ENCODE results near the gene EIF4G1. TPM values are rescaled to one million over a fixed set of nuclear protein-coding genes. Genes with fewer than 3 reads are reported as not detected.
"Not testable (repeated sequence)": the region's sequence is repeated elsewhere in the genome, so short reads cannot be mapped to it uniquely, and the experiment has no call there.

The EIF4G1 gene
- total and polyA plus RNA-seq, 5 donors from 2014 or later = 13.7 to 182 (median 17.3) TPM

GRCh38 chr3:184335661-184336546 lies 21.5 kb downstream of the EIF4G1 start:
- Histone ChIP-seq H3K9me3 (ENCODE audit: control insufficient read depth in 2 of 2, low read length in 2 of 2) (no peaks in the 10 kb centered on the region), H3K36me3 (ENCODE audit: control insufficient read depth, insufficient read depth, low read length) (peaks cover 34% of the 10 kb centered on the region), H3K4me1 (ENCODE audit: control insufficient read depth, insufficient read depth, low read length, poor library complexity, severe bottlenecking) (peaks cover 29% of the 10 kb centered on the region), H3K27me3 (ENCODE audit: control insufficient read depth, insufficient read depth, low read length) (no peaks in the 10 kb centered on the region), H3K27ac (ENCODE audit: insufficient read depth, low read length, poor library complexity, severe bottlenecking) (peak overlapping the region; percentile 94), H3K4me3 (ENCODE audit: low read depth, low read length) (peak overlapping the region; percentile 70)
- peak; percentile 81 to 88 (median 83) for DNase-seq
- peaks cover 0 to 48% (median 38%) of the 10 kb centered on the region in 4 donors for H3K4me1 Mint-ChIP-seq
- peak; percentile 67 to 70 for ATAC-seq (ENCODE audit: low read depth in 2 of 2)
- H3K27ac Mint-ChIP-seq = peak overlapping the region; percentile 93 to 97 (median 97)
- no peaks in the 10 kb centered on the region for H3K9me3 Mint-ChIP-seq
- peak overlapping the region; percentile 91 to 97 (median 93) for H3K4me3 Mint-ChIP-seq
- H3K27me3 Mint-ChIP-seq = no peaks in the 10 kb centered on the region
- peaks cover 34% of the 10 kb centered on the region for H3K36me3 Mint-ChIP-seq

DNA sequence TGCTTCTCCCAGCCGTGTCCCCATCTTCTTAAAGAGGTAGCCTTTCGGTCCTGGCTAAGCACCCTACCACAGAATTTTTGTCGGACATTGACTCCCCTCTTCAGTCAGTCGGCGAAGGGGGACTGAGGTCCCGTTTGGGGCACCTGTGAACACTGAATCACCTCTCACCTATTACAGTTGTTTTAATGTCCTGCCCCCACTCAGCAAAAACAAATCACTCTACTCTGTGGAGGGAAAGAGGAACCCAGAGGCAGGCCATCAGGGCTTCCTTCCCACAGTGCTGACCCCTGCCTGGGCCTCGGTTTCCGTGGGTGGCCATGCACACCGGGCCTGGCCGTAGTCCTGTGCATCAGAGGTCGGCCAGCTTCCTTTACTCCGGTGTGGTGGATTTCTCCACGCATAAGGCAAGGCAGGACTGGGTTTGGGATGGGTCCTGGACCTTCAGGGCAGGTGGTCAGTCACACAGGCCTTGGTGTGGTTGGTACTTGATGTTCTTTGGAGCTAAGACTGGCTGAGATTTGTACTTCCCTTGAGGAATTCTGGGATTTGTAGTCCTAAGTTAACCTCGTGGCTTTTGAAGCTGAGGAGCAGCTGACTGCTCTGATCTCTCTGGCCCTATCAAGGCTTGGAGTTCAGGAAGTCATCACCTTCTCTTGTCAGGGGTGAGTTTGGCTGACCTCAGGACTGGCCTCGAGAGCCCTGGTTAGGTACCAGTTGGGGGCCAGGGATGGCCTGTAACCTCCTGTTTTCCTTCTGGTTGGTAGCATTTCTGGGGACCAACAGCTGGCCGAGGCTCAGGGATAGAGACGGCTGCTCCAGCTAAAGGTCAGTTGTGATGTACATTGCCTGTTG lies 22.4 kb downstream of the EIF4G1 start:
- Mint-ChIP-seq H3K4me3 (peak overlapping the region; percentile 91 to 97 (median 93)), H3K27me3 (no peaks in the 10 kb centered on the region), H3K9me3 (no peaks in the 10 kb centered on the region), H3K27ac (peak overlapping the region; percentile 93 to 97 (median 94)), H3K36me3 (peaks cover 33% of the 10 kb centered on the region), H3K4me1 (peaks cover 0 to 52% (median 38%) of the 10 kb centered on the region in 4 donors)
- Histone ChIP-seq H3K36me3 (ENCODE audit: control insufficient read depth, insufficient read depth, low read length) (peaks cover 26% of the 10 kb centered on the region), H3K4me1 (ENCODE audit: control insufficient read depth, insufficient read depth, low read length, poor library complexity, severe bottlenecking) (peaks cover 29% of the 10 kb centered on the region), H3K27ac (ENCODE audit: insufficient read depth, low read length, poor library complexity, severe bottlenecking) (peak overlapping the region; percentile 94), H3K4me3 (ENCODE audit: low read depth, low read length) (peak overlapping the region; percentile 70), H3K27me3 (ENCODE audit: control insufficient read depth, insufficient read depth, low read length) (no peaks in the 10 kb centered on the region), H3K9me3 (ENCODE audit: control insufficient read depth in 2 of 2, low read length in 2 of 2) (no peaks in the 10 kb centered on the region)
- DNase-seq = peak in 1 of 3 donors; percentile 25
- no peak for ATAC-seq (ENCODE audit: low read depth in 2 of 2)

DNA sequence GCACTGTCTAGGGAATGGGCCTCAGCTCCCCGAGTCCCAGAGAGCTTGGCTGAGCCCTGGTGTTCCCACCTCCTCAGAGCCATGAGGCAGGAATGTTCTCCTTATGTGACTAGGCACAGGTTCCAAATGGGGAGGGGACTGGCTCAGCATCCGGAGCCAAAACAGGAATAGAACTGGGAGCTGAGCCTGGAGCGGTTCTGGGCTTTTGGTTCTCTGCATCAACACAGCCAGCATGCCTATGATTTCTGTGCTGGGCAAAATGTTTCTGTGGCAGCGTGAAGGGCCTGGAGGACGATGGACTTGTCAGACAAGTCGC lies 23.0 kb downstream of the EIF4G1 start, which contains the start of gene FAM131A:
Gene FAM131A (plus strand): TSS at position 202 of the 316 bp plus-strand sequence. CDS start 31 bp downstream, at position 233.
- Histone ChIP-seq H3K27ac (ENCODE audit: insufficient read depth, low read length, poor library complexity, severe bottlenecking) (peak within 1 kb of the TSS; percentile 94), H3K36me3 (ENCODE audit: control insufficient read depth, insufficient read depth, low read length) (peaks cover 20% of the 10 kb centered on the region), H3K27me3 (ENCODE audit: control insufficient read depth, insufficient read depth, low read length) (no peaks in the 10 kb centered on the region), H3K4me3 (ENCODE audit: low read depth, low read length) (peak within 1 kb of the TSS; percentile 70), H3K4me1 (ENCODE audit: control insufficient read depth, insufficient read depth, low read length, poor library complexity, severe bottlenecking) (peaks cover 29% of the 10 kb centered on the region), H3K9me3 (ENCODE audit: control insufficient read depth in 2 of 2, low read length in 2 of 2) (no peaks in the 10 kb centered on the region)
- Mint-ChIP-seq H3K4me1 (peaks cover 0 to 52% (median 38%) of the 10 kb centered on the region in 4 donors), H3K36me3 (peaks cover 30% of the 10 kb centered on the region), H3K4me3 (peak within 1 kb of the TSS; percentile 91 to 97 (median 93)), H3K27ac (peak within 1 kb of the TSS; percentile 93 to 97 (median 94)), H3K9me3 (no peaks in the 10 kb centered on the region), H3K27me3 (no peaks in the 10 kb centered on the region)
- ATAC-seq (ENCODE audit: low read depth in 2 of 2) (no peak), DNase-seq (no peak)

- Histone ChIP-seq H3K4me1 (ENCODE audit: control insufficient read depth, insufficient read depth, low read length, poor library complexity, severe bottlenecking) (peaks cover 29% of the 10 kb centered on the region), H3K4me3 (ENCODE audit: low read depth, low read length) (no peak overlapping the region), H3K27me3 (ENCODE audit: control insufficient read depth, insufficient read depth, low read length) (no peaks in the 10 kb centered on the region), H3K9me3 (ENCODE audit: control insufficient read depth in 2 of 2, low read length in 2 of 2) (no peaks in the 10 kb centered on the region), H3K36me3 (ENCODE audit: control insufficient read depth, insufficient read depth, low read length) (peaks cover 14% of the 10 kb centered on the region), H3K27ac (ENCODE audit: insufficient read depth, low read length, poor library complexity, severe bottlenecking) (no peak overlapping the region)
- peaks cover 0 to 46% (median 35%) of the 10 kb centered on the region in 4 donors for H3K4me1 Mint-ChIP-seq
- no peaks in the 10 kb centered on the region for H3K9me3 Mint-ChIP-seq
- H3K4me3 Mint-ChIP-seq = peak overlapping the region in 3 of 4 donors; percentile 6 to 93 (median 93)
- DNase-seq (no peak), ATAC-seq (ENCODE audit: low read depth in 2 of 2) (no peak)
- H3K27me3 Mint-ChIP-seq = no peaks in the 10 kb centered on the region
- peak overlapping the region in 2 of 3 donors; percentile 94 to 97 for H3K27ac Mint-ChIP-seq
- peaks cover 28% of the 10 kb centered on the region for H3K36me3 Mint-ChIP-seq
Measured at GRCh38 chr3:184337981-184338380, 23.6 kb downstream of the EIF4G1 start.

GRCh38 chr3:184338511-184338945 lies 24.1 kb downstream of the EIF4G1 start:
- Histone ChIP-seq H3K9me3 (ENCODE audit: control insufficient read depth in 2 of 2, low read length in 2 of 2) (no peaks in the 10 kb centered on the region), H3K27me3 (ENCODE audit: control insufficient read depth, insufficient read depth, low read length) (no peaks in the 10 kb centered on the region), H3K36me3 (ENCODE audit: control insufficient read depth, insufficient read depth, low read length) (peaks cover 8% of the 10 kb centered on the region), H3K27ac (ENCODE audit: insufficient read depth, low read length, poor library complexity, severe bottlenecking) (no peak overlapping the region), H3K4me1 (ENCODE audit: control insufficient read depth, insufficient read depth, low read length, poor library complexity, severe bottlenecking) (peaks cover 29% of the 10 kb centered on the region), H3K4me3 (ENCODE audit: low read depth, low read length) (no peak overlapping the region)
- Mint-ChIP-seq H3K9me3 (no peaks in the 10 kb centered on the region), H3K4me1 (peaks cover 0 to 40% (median 33%) of the 10 kb centered on the region in 4 donors), H3K4me3 (no peak overlapping the region), H3K36me3 (peaks cover 27% of the 10 kb centered on the region), H3K27me3 (no peaks in the 10 kb centered on the region), H3K27ac (peak overlapping the region in 1 of 3 donors; percentile 94)
- DNase-seq = no peak
- no peak for ATAC-seq (ENCODE audit: low read depth in 2 of 2)

GRCh38 chr3:184339001-184339400 lies 24.6 kb downstream of the EIF4G1 start:
- Mint-ChIP-seq H3K27me3 (no peaks in the 10 kb centered on the region), H3K36me3 (peaks cover 22% of the 10 kb centered on the region), H3K4me1 (peaks cover 0 to 37% (median 29%) of the 10 kb centered on the region in 4 donors), H3K9me3 (no peaks in the 10 kb centered on the region), H3K27ac (peak overlapping the region in 1 of 3 donors; percentile 34), H3K4me3 (peak overlapping the region in 2 of 4 donors; percentile 60 to 65)
- Histone ChIP-seq H3K27me3 (ENCODE audit: control insufficient read depth, insufficient read depth, low read length) (no peaks in the 10 kb centered on the region), H3K4me1 (ENCODE audit: control insufficient read depth, insufficient read depth, low read length, poor library complexity, severe bottlenecking) (peaks cover 29% of the 10 kb centered on the region), H3K9me3 (ENCODE audit: control insufficient read depth in 2 of 2, low read length in 2 of 2) (no peaks in the 10 kb centered on the region), H3K36me3 (ENCODE audit: control insufficient read depth, insufficient read depth, low read length) (peaks cover 4% of the 10 kb centered on the region), H3K27ac (ENCODE audit: insufficient read depth, low read length, poor library complexity, severe bottlenecking) (no peak overlapping the region), H3K4me3 (ENCODE audit: low read depth, low read length) (no peak overlapping the region)
- DNase-seq (no peak), ATAC-seq (ENCODE audit: low read depth in 2 of 2) (no peak)

DNA sequence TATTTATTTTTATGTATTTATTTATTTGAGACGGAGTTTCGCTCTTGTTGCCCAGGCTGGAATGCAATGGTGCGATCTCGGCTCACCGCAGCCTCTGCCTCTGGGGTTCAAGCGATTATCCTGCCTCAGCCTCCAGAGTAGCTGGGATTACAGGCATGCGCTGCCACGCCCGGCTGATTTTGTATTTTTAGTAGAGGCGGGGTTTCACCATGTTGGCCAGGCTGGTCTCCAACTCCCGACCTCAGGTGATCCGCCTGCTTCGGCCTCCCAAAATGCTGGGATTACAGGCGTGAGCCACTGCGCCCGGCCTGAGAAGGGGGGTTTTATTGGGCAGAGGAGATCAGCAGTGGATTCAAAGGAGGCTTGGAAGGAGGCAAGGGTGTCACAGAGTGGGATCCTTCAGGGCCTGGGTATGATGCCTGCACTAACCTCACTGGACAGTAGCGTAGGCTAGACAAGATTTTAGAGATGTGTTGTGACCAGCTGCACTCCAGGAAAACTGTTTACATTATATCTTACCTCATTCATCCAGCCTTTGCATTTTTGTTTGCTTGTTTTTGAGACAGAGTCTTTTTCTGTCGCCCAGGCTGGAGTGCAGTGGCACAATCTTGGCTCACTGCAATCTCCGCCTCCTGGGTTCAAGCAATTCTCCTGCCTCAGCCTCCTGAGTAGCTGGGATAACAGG lies 25.2 kb downstream of the EIF4G1 start:
- H3K4me1 ChIP-seq (ENCODE audit: control insufficient read depth, insufficient read depth, low read length, poor library complexity, severe bottlenecking) = peaks cover 29% of the 10 kb centered on the region
- not testable (repeated sequence) for ATAC-seq (ENCODE audit: low read depth in 2 of 2); H3K9me3 Mint-ChIP-seq; DNase-seq; H3K27me3 Mint-ChIP-seq; H3K27ac ChIP-seq (ENCODE audit: insufficient read depth, low read length, poor library complexity, severe bottlenecking); H3K36me3 ChIP-seq (ENCODE audit: control insufficient read depth, insufficient read depth, low read length); H3K27me3 ChIP-seq (ENCODE audit: control insufficient read depth, insufficient read depth, low read length); H3K4me3 ChIP-seq (ENCODE audit: low read depth, low read length); H3K4me3 Mint-ChIP-seq; H3K9me3 ChIP-seq (ENCODE audit: control insufficient read depth in 2 of 2, low read length in 2 of 2)
- Mint-ChIP-seq H3K4me1 (peaks cover 0 to 34% (median 27%) of the 10 kb centered on the region in 4 donors), H3K36me3 (peaks cover 21% of the 10 kb centered on the region), H3K27ac (peak overlapping the region in 1 of 3 donors; percentile 34)
